Neural cell (in vitro differentiated cells): ENCODE data around the gene IRX3.

Source experiments
- TAF1 ChIP-seq: IDR thresholded peaks from 2 replicates; pipeline ENCODE4 v1.6.1; 2012; ENCODE audit warnings: low read depth
- TF ChIP-seq, protein P1 (sequence below): fragments of 450-650 bp; IDR thresholded peaks from 2 replicates; pipeline ENCODE4 v1.5.1; 2014; ENCODE audit warnings: antibody characterized with exemption, mild to moderate bottlenecking, moderate library complexity; ENCODE audit not compliant: poor library complexity, severe bottlenecking

- TF ChIP-seq, protein P1, sequence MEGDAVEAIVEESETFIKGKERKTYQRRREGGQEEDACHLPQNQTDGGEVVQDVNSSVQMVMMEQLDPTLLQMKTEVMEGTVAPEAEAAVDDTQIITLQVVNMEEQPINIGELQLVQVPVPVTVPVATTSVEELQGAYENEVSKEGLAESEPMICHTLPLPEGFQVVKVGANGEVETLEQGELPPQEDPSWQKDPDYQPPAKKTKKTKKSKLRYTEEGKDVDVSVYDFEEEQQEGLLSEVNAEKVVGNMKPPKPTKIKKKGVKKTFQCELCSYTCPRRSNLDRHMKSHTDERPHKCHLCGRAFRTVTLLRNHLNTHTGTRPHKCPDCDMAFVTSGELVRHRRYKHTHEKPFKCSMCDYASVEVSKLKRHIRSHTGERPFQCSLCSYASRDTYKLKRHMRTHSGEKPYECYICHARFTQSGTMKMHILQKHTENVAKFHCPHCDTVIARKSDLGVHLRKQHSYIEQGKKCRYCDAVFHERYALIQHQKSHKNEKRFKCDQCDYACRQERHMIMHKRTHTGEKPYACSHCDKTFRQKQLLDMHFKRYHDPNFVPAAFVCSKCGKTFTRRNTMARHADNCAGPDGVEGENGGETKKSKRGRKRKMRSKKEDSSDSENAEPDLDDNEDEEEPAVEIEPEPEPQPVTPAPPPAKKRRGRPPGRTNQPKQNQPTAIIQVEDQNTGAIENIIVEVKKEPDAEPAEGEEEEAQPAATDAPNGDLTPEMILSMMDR: no peak
- no peak for TF ChIP-seq TAF1
These were observed 10.6 kb upstream of the IRX3 start for GRCh38 chr16:54297154-54297553.
